ENCODE measurements around the gene SHH.
"Not testable (repeated sequence)": the region's sequence is repeated elsewhere in the genome, so short reads cannot be mapped to it uniquely, and the experiment has no call there.

The SHH gene

DNA sequence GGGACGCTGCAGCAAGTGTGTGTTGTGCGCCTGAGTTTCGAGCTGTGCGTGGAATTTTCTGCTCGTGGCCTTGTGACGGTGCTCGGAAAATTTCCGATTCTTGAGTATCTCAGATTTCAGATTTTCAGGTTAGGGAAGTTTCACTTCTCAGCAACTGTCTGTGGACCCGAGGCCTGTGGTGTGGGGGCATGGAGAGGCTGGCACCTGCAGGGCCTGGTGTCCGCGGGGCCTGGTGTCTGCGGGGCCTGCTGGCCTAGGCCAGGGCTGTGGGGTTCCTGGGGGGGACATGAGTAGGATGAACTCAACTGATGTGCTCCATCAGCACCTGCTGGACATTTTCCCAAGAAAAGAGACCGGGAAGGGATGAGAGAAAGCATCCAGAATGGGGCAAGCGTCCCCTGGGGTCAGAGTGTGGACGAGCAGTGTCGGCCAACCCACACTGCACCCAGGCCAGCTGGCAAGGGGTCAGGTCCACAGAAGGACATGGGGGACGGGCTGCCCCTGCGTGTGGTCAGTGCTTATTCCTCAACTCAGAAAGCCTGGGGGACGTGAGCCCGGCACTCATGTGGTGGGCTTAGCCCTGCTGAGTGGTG lies 31.3 kb upstream of the SHH start:
- DNase-seq (ENCODE audit: low read depth in 2 of 3, low spot score in 2 of 3): no peak

DNA sequence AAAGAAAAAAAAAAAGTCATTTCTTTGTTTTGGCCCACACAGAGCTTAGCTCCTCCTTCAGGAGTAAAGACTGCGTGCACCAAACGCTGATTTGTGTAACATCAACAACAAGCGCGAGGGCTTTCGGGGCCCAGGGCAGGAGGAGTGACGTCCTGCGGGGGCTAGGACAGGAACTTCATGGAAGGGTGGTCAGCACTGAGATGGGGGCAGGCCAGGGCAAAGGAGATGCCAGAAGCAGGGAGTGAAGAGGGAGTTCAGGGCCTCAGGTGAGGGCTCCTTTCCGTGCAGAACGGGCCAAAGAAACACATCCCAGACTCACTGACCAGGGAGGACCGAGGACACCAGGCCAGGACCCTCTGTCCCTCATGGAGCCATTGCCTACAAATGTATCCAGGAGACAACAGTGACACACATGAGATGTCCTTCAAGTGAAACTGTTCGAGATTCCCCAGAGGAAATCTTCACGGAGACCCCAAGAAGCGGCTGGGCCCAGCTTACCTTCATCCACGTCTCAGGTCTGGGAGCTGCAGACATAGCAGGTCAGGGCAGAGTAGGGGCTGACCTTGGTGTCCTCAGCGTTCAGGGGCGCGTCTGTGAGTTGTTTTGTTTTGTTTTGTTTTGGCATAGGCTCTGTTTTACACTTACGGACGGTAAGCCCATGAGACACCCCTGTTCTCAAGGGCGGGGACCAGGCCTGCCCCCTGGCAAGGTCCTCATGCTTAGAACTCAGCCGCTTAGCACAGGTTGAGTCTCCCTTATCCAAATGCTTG lies 30.4 kb upstream of the SHH start:
- no peak for DNase-seq (ENCODE audit: low read depth in 2 of 3, low spot score in 2 of 3)

DNA sequence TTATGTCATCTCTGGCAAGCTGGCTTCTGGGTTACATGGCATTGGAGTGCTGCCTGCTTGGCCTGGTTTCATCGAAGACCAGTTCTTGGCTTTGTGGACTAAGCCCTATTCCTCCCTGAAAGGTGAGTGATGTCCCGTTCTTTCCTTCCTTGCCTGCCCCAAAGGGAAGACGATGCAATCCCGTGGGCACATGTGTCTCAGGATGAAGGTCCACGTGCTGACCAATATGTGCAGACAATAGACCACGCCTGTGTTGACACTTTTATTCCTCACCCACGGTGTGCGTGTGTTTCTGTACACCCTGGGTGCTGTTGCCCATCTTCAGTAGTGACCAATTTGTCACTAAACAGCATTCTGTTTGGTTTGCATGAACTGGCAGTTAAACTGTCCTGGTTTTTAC lies 28.6 kb upstream of the SHH start:
- no peak for DNase-seq (ENCODE audit: low read depth in 2 of 3, low spot score in 2 of 3)

DNA sequence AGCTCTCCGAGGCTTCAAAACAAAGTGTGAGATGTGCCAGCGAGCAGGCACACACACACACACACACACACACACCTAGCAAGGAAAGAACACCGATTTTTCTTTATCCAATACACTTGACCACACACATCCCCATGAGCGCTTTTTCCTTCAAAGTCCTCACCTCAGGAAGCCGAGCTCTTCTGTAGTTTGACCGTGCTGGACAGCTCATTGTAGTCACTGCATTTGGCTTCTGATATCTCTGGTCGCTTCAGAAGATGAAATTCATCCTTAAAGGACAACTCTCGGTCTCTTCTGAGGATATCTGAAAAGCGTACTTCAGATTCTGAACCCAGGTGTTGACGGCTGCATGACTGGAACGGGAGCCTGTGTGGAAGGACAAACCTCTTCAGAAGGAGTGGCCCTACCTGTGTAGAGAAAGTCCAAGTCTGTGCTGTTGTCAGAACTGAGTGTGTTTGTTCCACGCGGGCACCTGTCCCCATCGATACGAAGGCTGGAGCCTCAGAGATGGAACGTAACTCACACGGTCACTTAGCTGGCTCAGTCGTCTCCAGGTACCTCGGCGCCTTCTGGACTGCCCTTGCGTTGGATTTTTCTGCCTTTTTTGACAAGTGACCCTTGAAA lies 28.1 kb upstream of the SHH start:
- no peak for DNase-seq (ENCODE audit: low read depth in 2 of 3, low spot score in 2 of 3)

DNA sequence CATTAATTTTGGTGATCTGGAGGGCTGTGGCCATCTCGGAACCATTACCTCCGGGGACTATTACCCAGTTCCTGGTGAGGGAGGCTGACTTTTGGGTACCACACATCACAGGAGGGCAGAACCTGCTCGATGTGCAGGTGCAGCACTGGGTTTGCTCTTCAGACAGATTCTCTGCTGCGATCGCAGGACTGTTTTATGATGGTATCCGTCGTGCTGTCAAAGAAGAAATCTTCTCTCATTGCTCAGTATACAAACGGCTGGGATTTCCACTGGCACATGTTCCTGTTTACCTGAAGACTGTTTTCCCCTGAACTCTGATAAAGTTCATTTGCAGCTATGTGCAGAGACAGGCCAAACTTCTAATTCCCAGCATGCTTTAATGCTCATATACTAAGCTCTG lies 27.2 kb upstream of the SHH start:
- no peak for DNase-seq (ENCODE audit: low read depth in 2 of 3, low spot score in 2 of 3)

DNA sequence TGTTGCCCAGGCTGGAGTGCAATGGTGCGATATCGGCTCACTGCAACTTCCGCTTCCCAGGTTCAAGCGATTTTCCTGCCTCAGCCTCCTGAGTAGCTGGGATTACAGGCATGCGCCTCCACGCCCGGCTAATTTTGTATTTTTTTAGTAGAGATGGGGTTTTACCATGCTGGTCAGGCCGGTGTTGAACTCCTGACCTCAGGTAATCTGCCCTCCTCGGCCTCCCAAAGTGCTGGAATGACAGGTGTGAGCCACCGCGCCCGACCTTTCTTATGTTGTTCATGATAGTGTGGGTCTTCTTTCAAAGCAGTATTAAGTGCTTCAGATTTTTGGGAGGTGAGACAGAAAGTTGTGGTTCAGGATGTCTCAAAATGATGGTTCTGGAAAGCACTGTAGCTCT lies 26.0 kb upstream of the SHH start:
- DNase-seq (ENCODE audit: low read depth in 2 of 3, low spot score in 2 of 3): not testable (repeated sequence)

DNA sequence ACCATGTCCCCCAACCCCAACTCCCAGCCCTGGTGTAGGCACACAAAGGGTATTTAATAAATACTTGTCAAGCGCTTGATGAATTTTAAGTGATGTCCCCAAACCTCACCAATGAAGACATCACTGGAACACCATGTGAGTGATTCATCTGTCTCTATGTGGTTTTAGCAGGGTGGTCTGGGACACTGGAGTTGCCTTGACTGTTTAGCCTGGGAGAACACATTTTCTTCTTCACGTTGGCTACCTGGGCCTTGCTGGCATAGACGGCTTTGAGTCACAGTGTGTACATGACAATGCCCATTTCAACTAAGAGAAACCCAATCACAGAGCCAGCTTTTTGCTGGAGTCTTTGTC lies 24.8 kb upstream of the SHH start:
- no peak for DNase-seq (ENCODE audit: low read depth in 2 of 3, low spot score in 2 of 3)

DNA sequence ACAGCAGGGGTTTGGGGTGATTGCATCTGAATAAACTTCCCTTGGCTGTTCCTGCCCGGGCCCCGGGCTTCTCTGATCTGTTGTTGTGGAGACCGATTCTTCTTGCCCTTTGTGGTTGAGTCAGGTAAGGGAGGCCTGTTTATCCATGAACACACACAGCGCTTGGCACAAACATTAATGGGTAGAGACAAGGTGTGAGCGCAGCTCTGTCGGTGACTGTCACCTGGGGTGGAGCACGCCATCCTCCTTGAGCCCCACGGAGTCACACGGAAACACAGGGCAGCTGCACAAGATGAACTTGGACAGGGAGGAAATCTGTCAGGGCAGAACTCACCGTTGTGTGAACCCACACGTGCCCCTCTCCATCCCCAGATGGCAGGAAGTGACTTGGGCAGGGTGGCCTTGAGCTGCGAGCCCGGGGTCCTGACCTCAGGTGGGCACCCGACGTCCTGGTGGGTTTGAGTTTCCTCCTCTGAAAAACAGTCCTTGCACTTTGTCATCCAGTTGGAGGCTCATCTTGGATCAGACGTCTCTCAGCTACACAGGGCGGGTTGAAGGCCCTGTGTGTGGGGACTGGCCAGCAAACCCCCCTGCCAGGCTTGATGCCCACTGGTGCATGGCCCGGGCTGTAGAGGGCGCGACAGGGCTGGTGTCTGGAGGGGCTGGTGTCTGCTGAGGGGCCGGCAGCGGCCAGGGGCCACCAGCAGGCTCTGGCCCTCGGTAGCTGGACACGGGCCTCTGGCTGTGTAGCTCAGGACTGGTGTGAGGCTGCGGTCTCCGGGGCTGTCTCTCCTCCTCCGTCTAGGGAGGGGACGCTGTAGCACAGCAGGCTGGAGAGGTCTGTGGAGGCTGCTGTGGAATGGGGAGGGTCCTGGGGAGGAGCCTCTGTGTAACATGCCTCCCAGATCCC lies 24.2 kb upstream of the SHH start:
- DNase-seq (ENCODE audit: low read depth in 2 of 3, low spot score in 2 of 3): no peak

DNA sequence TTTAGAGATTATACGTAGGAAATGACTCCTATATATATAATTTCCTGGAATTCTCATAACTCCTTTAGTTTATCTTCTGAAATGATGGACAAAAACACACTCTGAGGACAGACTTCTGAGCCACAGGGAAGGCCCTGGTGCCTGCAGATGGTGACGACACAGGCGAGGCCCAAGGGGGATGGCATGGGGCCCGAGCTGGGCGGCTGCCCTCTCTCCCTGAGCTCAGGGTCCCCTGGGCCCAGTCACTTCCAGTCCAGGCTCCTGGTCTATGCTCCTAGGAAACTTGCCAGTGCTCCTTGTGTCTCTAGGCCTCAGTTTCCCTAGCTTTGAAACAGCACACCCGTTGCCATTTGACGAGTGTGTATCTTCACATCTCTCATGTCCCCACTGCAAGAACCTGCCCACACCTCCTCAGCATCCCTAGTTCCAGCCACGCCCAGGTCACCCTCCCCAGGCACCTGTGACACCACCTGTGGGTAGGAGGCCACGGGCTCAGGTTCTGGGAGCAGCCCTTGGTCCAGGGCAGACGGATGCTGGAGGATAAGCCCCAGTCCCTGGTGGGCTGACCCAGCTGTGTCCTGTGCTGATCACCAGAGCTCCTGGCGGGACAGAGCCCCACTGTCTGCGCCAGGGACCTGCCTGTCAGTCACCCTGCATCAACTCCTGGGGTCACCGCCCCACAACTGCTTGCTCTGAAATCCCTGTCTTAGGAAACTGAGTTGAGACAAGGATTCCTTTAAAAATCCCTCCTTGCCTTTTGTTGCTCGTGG lies 23.4 kb upstream of the SHH start:
- no peak for DNase-seq (ENCODE audit: low read depth in 2 of 3, low spot score in 2 of 3)

DNA sequence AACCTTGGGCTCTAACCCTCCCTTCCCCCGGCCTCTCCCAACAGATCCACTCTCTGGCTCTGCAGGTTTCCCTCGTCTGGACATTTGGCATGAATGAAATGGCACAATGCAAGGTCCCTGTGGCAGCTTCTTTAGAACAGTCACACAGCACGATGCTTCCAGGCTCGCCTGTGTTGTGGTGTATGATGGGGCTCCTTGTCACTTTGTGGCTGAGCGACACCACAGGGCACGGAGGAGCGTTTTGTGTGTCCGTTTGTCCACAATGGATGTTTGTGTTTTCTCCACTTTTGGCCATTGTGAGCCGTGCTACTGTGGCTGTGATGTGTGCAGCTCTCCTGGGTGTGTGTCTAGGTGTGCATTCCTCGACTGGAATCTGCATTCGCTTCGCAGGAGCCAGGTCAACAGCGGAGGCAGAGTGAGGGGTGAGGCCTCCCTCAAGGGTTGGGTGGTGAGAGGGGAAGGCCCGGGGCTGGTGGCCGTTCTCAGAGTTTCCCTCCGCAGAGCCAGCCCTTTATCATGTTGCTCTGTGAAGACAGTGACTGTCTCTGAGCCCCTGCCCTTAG lies 22.3 kb upstream of the SHH start:
- DNase-seq (ENCODE audit: low read depth in 2 of 3, low spot score in 2 of 3): no peak

DNA sequence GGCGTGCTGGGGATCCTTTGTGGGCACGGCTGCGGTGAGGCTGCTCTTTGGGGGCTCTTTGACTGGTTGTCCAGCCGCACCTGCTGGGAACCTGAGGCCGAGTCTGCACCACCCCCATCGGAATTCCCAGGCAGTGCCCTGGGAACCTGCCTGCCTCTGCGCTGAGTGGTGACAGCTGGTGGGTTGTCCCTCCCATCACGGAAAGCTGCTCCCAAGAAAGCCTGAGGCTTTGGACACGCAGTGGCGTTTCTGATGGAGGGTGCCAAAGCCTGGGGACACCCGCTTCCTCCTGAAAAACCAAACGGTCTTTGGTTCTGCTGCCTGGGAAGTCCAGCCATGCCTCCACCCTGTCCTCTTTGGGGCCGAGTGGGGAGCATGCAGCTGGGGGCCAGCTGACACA lies 21.4 kb upstream of the SHH start:
- DNase-seq (ENCODE audit: low read depth in 2 of 3, low spot score in 2 of 3): no peak

DNA sequence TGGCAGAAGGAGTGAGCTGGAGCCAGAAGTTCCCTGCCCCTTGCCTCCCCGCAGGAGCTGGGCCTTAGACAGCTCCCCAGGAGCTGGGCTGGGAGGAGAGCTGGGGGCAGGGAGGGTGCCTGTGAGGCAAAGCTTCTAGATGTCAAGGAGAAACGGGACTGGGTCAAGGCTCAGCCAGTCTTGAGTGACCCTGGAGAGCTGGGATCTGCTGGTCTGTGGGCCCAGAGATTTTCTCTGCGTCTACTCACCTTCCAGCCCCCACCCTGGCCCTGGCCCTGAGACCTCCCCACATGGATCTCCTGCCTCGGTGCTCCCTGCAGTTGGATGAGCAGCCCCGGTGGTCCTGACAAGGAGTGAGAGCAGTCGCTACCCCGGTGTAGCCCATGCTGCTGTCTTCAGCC lies 20.3 kb upstream of the SHH start:
- no peak for DNase-seq (ENCODE audit: low read depth in 2 of 3, low spot score in 2 of 3)

DNA sequence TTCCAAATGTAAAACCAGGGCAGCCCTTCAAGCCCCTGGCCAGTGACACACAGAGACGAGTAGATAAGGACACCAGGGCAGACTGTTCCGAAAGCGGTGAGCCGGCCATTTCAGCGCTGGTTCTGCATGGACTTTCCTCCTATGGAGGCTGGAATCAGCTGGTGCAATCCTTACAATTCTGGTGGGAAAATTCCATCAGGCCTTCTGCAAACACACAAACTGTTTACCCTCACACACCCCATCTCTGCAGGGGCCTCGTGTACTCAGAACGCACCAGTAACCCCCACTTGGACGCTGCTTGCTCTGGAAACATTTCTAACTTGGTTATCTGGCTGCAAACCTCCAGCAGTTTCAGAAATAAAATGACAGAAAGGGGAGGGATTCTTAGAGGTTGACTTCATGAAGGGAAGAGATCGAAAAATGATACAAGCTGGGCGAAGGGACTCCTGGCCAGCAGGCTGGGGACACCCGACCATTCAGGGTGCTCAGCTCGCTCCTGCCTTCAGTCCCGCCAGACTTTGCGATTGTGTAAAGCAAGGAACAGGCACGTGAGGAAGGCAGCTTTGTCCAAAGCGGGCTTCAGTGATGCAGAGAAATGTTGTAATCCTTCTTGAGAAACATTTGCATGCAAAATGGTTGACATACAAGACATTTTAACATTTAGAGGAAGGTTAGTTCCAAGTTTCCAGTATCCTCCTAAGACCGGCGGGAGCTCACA lies 19.7 kb upstream of the SHH start:
- no peak for DNase-seq (ENCODE audit: low read depth in 2 of 3, low spot score in 2 of 3)

DNA sequence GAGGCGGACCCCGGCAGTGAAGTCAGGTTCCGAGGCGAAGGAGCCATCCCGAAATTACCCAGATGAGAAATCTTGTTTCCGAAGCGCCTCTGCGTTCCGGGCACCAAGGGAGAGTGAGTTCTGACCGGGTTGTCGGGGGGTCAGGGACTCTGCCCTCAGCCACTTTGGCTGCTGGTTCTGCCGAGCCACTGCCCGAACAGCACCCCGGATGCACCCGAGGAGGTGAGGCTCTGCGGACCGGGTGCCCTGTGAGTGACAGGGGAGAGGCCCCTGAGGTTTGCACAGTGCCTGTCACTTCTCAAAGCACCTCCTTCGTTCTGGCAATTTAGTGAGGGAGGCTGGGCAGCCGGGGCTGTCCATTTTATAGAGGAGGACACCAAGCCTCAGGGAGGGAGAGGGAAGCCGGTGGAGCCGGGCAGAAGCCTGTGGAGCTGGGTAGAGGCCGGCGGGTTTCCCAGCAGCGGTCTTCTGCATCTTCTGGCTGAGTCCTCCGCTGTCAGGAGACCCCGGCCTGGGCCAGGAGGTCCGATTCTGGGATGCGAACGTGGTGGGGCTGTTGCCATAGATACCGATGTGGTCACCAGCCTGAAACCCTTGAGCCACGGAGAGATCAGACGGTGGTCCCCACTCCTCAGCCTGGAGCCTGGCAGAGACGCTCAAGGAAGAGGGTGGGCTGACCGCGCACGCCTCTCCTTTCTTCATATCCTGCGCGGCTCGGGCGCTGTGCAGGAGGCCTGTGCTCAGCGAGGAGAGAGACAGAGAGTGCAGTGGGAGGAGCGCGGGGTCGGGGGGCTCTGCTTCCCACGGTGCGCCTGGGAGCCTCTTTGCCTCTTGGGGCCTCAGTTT lies 18.9 kb upstream of the SHH start:
- no peak for DNase-seq (ENCODE audit: low read depth in 2 of 3, low spot score in 2 of 3)

DNA sequence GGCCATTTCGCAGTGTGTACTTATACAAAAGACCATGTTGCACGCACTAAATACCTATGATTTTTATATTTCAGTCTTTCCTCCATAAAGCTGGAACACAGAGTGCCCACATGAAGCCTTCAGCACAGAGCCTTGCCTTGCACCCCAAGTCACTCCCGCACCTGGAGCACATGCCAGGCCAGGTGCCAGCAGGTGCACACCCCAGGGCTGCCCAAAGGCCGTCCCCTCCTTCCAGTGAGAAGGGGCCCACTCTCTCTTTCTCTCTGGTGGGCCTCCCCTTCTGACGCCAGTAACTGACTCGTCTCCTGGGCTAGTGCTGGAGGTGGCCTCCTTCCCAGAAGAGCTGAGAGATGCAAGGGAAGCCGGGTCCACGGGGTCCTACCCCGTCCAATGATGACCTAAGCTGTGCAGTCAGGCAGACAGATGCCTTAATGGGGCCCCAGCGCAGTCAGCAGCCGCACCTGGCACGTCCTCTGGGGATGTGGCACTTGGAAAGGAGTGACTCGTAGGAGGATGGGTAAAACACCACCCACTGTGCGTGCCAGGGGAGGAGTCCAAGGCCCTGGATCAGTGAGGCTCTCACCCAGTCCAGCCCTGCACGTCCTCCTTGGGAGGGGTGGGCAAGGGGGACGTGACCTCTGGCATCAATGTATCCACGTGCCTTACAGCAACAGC lies 17.7 kb upstream of the SHH start:
- no peak for DNase-seq (ENCODE audit: low read depth in 2 of 3, low spot score in 2 of 3)

DNA sequence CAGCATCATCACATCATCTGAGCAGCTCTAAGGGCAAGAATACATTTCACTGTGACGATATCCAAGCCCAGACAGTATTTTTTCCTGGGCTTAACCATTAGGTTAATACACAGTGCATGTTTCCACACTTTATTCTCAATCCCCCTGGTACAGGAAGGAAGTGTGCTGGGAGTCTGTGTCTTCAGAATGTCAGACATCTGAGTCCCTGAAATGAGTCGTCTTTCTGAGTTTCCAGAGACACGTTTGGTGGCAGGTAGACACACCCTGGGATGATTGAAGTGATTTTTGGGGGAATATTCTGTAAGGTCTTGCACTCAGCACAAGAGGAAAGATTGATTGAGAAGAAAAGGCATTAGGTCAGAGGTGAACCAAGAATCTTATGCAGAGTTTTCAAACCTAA lies 13.1 kb upstream of the SHH start:
- no peak for DNase-seq (ENCODE audit: low read depth in 2 of 3, low spot score in 2 of 3)

DNA sequence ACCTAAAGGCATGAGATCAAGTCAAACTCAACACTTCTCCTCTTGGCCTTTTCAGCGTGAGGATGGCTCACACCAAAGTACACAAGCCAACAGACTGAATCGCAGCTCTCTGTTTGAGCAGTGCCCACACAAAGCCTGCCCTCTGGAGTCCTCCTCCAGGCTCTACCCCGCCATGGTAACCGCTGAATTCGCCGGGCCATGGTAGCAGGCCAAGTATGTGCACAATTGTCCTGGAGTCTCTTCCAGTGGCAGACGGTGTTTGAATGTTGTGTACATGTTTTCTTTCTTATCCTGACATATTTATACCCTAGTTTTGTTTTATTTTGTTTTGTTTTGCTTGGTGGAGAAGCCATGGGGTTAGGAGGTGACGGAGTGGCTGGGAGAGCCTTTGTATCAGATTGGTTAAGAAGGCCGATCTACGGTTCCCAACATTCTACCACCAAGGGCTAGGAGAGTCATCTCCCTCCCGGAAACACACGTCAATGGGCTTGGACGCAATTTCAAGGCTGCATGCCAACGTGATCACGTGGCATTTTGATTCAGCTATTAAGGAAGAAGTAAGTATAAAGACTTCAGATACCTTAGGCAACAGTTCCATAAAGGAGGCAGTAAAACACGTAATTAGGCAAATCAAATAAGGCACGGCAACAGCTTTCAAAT lies 12.1 kb upstream of the SHH start:
- no peak for DNase-seq (ENCODE audit: low read depth in 2 of 3, low spot score in 2 of 3)

DNA sequence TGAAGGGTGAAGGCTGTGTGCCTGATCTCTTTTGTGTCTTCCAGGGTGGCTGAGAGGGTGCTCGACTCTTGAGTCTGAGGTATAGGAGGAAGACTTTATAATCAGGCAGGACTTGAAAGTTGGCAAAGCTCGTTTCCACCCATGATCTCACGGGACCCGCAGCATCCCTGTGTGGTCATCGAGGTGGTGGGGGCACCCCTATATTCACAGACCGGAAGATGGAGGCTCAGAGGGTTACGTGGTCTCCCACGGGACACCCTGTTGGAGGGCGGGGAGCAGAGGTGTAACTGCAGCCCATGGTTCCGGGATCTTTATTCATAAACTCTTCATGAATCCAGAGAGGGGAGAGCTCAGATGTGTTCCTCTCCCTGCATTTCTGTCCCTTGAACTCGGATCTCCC lies 9.6 kb upstream of the SHH start:
- DNase-seq (ENCODE audit: low read depth in 2 of 3, low spot score in 2 of 3): no peak
